Measurements from ENCODE around the gene EFCAB6.

EFCAB6 gene

GRCh38 chr22:43560651-43561050, 251.5 kb downstream of the EFCAB6 start:
- Histone ChIP-seq H3K79me1 (ENCODE audit: low read depth, low read length) (no peaks in the 10 kb centered on the region), H3K36me3 (replicated peaks in 1 of 2; ENCODE audit: control insufficient read depth in 2 of 2, insufficient read depth in 2 of 2, low read length in 2 of 2) (no peaks in the 10 kb centered on the region), H2BK15ac (ENCODE audit: low read length) (no peak overlapping the region), H2AK5ac (ENCODE audit: low read depth, low read length) (peak overlapping the region; percentile 48), H3K4me1 (ENCODE audit: control insufficient read depth in 2 of 2, insufficient read depth in 1 of 2, low read depth in 1 of 2, low read length in 2 of 2) (peaks cover 0 to 4% of the 10 kb centered on the region in 2 donors), H3K27me3 (ENCODE audit: control insufficient read depth in 3 of 3, insufficient read depth in 3 of 3, low read depth in 1 of 3, low read length in 3 of 3) (no peaks in the 10 kb centered on the region), H3K4ac (ENCODE audit: low read length) (no peak overlapping the region), H2BK12ac (ENCODE audit: low read length) (peak overlapping the region; percentile 16), H3K23ac (ENCODE audit: low read depth, low read length, poor library complexity) (peak overlapping the region; percentile 75), H3K9ac (ENCODE audit: low read depth, low read length, poor library complexity) (no peak overlapping the region), H3K4me2 (ENCODE audit: insufficient read depth, low read length, poor library complexity, severe bottlenecking) (no peak overlapping the region), H3K9me3 (replicated peaks in 1 of 2; ENCODE audit: control insufficient read depth in 2 of 2, insufficient read depth in 1 of 2, low read depth in 1 of 2, low read length in 2 of 2) (peaks cover 0 to 6% of the 10 kb centered on the region in 2 donors), H2BK120ac (ENCODE audit: low read depth, low read length) (no peak overlapping the region), H4K8ac (ENCODE audit: low read depth, low read length) (no peak overlapping the region), H2AFZ (ENCODE audit: low read length) (no peak overlapping the region), H3K4me3 (ENCODE audit: low read length in 2 of 2) (peak overlapping the region in 1 of 2 donors; percentile 62), H4K91ac (ENCODE audit: low read depth, low read length, poor library complexity) (no peak overlapping the region), H3K14ac (ENCODE audit: low read length) (no peak overlapping the region), H3K18ac (ENCODE audit: low read length) (peak overlapping the region; percentile 78), H3K27ac (replicated peaks; ENCODE audit: low read length) (no peak overlapping the region), H2BK5ac (ENCODE audit: low read length) (no peak overlapping the region)
- DNase-seq (ENCODE audit: low spot score): no peak
- no CpG with 5 or more reads among the region's 18 CpGs for WGBS, 2 donors (ENCODE audit: extremely low coverage in 2 of 2, insufficient read length in 2 of 2, insufficient replicate concordance in 1 of 2)

- Histone ChIP-seq H3K4me1 (ENCODE audit: control insufficient read depth in 2 of 2, insufficient read depth in 1 of 2, low read depth in 1 of 2, low read length in 2 of 2) (no peaks in the 10 kb centered on the region), H3K27me3 (ENCODE audit: control insufficient read depth in 3 of 3, insufficient read depth in 3 of 3, low read depth in 1 of 3, low read length in 3 of 3) (no peaks in the 10 kb centered on the region), H3K18ac (ENCODE audit: low read length) (peak overlapping the region; percentile 11), H3K79me1 (ENCODE audit: low read depth, low read length) (no peaks in the 10 kb centered on the region), H3K36me3 (replicated peaks in 1 of 2; ENCODE audit: control insufficient read depth in 2 of 2, insufficient read depth in 2 of 2, low read length in 2 of 2) (no peaks in the 10 kb centered on the region), H2BK15ac (ENCODE audit: low read length) (no peak overlapping the region), H2AFZ (ENCODE audit: low read length) (no peak overlapping the region), H3K4ac (ENCODE audit: low read length) (no peak overlapping the region), H3K27ac (replicated peaks; ENCODE audit: low read length) (no peak overlapping the region), H3K9ac (ENCODE audit: low read depth, low read length, poor library complexity) (no peak overlapping the region), H4K91ac (ENCODE audit: low read depth, low read length, poor library complexity) (no peak overlapping the region), H3K4me2 (ENCODE audit: insufficient read depth, low read length, poor library complexity, severe bottlenecking) (no peak overlapping the region), H3K4me3 (ENCODE audit: low read length in 2 of 2) (no peak overlapping the region), H2BK5ac (ENCODE audit: low read length) (no peak overlapping the region), H2AK5ac (ENCODE audit: low read depth, low read length) (no peak overlapping the region), H3K9me3 (replicated peaks in 1 of 2; ENCODE audit: control insufficient read depth in 2 of 2, insufficient read depth in 1 of 2, low read depth in 1 of 2, low read length in 2 of 2) (peaks cover 0 to 5% of the 10 kb centered on the region in 2 donors), H2BK120ac (ENCODE audit: low read depth, low read length) (no peak overlapping the region), H2BK12ac (ENCODE audit: low read length) (no peak overlapping the region), H4K8ac (ENCODE audit: low read depth, low read length) (no peak overlapping the region), H3K14ac (ENCODE audit: low read length) (no peak overlapping the region), H3K23ac (ENCODE audit: low read depth, low read length, poor library complexity) (peak overlapping the region; percentile 89)
- no CpG with 5 or more reads among the region's 11 CpGs for WGBS, 2 donors (ENCODE audit: extremely low coverage in 2 of 2, insufficient read length in 2 of 2, insufficient replicate concordance in 1 of 2)
- no peak for DNase-seq (ENCODE audit: low spot score)
Measured at GRCh38 chr22:43555561-43556515, 256.3 kb downstream of the EFCAB6 start.

GRCh38 chr22:43554694-43555365, 257.3 kb downstream of the EFCAB6 start:
- H2BK5ac ChIP-seq (ENCODE audit: low read length): no peak overlapping the region
- no peaks in the 10 kb centered on the region for H3K79me1 ChIP-seq (ENCODE audit: low read depth, low read length)
- no peak overlapping the region for H3K4ac ChIP-seq (ENCODE audit: low read length)
- H3K18ac ChIP-seq (ENCODE audit: low read length): peak overlapping the region; percentile 49
- no peak overlapping the region for H4K8ac ChIP-seq (ENCODE audit: low read depth, low read length)
- no peak overlapping the region for H2AK5ac ChIP-seq (ENCODE audit: low read depth, low read length)
- no peak overlapping the region for H2BK15ac ChIP-seq (ENCODE audit: low read length)
- no peaks in the 10 kb centered on the region for H3K27me3 ChIP-seq (ENCODE audit: control insufficient read depth in 3 of 3, insufficient read depth in 3 of 3, low read depth in 1 of 3, low read length in 3 of 3)
- H3K4me2 ChIP-seq (ENCODE audit: insufficient read depth, low read length, poor library complexity, severe bottlenecking): no peak overlapping the region
- H3K27ac ChIP-seq (replicated peaks; ENCODE audit: low read length): no peak overlapping the region
- H4K91ac ChIP-seq (ENCODE audit: low read depth, low read length, poor library complexity): no peak overlapping the region
- no peak overlapping the region for H3K4me3 ChIP-seq (ENCODE audit: low read length in 2 of 2)
- H2AFZ ChIP-seq (ENCODE audit: low read length): no peak overlapping the region
- H2BK12ac ChIP-seq (ENCODE audit: low read length): no peak overlapping the region
- no CpG with 5 or more reads among the region's 17 CpGs for WGBS, 2 donors (ENCODE audit: extremely low coverage in 2 of 2, insufficient read length in 2 of 2, insufficient replicate concordance in 1 of 2)
- no peak for DNase-seq (ENCODE audit: low spot score)
- no peak overlapping the region for H3K23ac ChIP-seq (ENCODE audit: low read depth, low read length, poor library complexity)
- no peaks in the 10 kb centered on the region for H3K36me3 ChIP-seq (replicated peaks in 1 of 2; ENCODE audit: control insufficient read depth in 2 of 2, insufficient read depth in 2 of 2, low read length in 2 of 2)
- no peaks in the 10 kb centered on the region for H3K4me1 ChIP-seq (ENCODE audit: control insufficient read depth in 2 of 2, insufficient read depth in 1 of 2, low read depth in 1 of 2, low read length in 2 of 2)
- H3K9me3 ChIP-seq (replicated peaks in 1 of 2; ENCODE audit: control insufficient read depth in 2 of 2, insufficient read depth in 1 of 2, low read depth in 1 of 2, low read length in 2 of 2): peaks cover 0 to 5% of the 10 kb centered on the region in 2 donors
- H2BK120ac ChIP-seq (ENCODE audit: low read depth, low read length): no peak overlapping the region
- H3K14ac ChIP-seq (ENCODE audit: low read length): no peak overlapping the region
- H3K9ac ChIP-seq (ENCODE audit: low read depth, low read length, poor library complexity): no peak overlapping the region

- no peak overlapping the region for H4K91ac ChIP-seq (ENCODE audit: low read depth, low read length, poor library complexity)
- H3K9me3 ChIP-seq (replicated peaks in 1 of 2; ENCODE audit: control insufficient read depth in 2 of 2, insufficient read depth in 1 of 2, low read depth in 1 of 2, low read length in 2 of 2): peaks cover 0 to 5% of the 10 kb centered on the region in 2 donors
- no peaks in the 10 kb centered on the region for H3K36me3 ChIP-seq (replicated peaks in 1 of 2; ENCODE audit: control insufficient read depth in 2 of 2, insufficient read depth in 2 of 2, low read length in 2 of 2)
- H2BK12ac ChIP-seq (ENCODE audit: low read length): no peak overlapping the region
- H3K4me3 ChIP-seq (ENCODE audit: low read length in 2 of 2): no peak overlapping the region
- no peak overlapping the region for H2AFZ ChIP-seq (ENCODE audit: low read length)
- WGBS, 2 donors (ENCODE audit: extremely low coverage in 2 of 2, insufficient read length in 2 of 2, insufficient replicate concordance in 1 of 2): no CpG with 5 or more reads among the region's 6 CpGs
- no peaks in the 10 kb centered on the region for H3K4me1 ChIP-seq (ENCODE audit: control insufficient read depth in 2 of 2, insufficient read depth in 1 of 2, low read depth in 1 of 2, low read length in 2 of 2)
- H3K27me3 ChIP-seq (ENCODE audit: control insufficient read depth in 3 of 3, insufficient read depth in 3 of 3, low read depth in 1 of 3, low read length in 3 of 3): no peaks in the 10 kb centered on the region
- H3K23ac ChIP-seq (ENCODE audit: low read depth, low read length, poor library complexity): no peak overlapping the region
- H3K9ac ChIP-seq (ENCODE audit: low read depth, low read length, poor library complexity): no peak overlapping the region
- H2BK5ac ChIP-seq (ENCODE audit: low read length): no peak overlapping the region
- H3K27ac ChIP-seq (replicated peaks; ENCODE audit: low read length): no peak overlapping the region
- H2BK15ac ChIP-seq (ENCODE audit: low read length): no peak overlapping the region
- H4K8ac ChIP-seq (ENCODE audit: low read depth, low read length): no peak overlapping the region
- H3K4me2 ChIP-seq (ENCODE audit: insufficient read depth, low read length, poor library complexity, severe bottlenecking): no peak overlapping the region
- DNase-seq (ENCODE audit: low spot score): no peak
- no peak overlapping the region for H3K18ac ChIP-seq (ENCODE audit: low read length)
- no peak overlapping the region for H3K4ac ChIP-seq (ENCODE audit: low read length)
- H2AK5ac ChIP-seq (ENCODE audit: low read depth, low read length): no peak overlapping the region
- no peak overlapping the region for H3K14ac ChIP-seq (ENCODE audit: low read length)
- H3K79me1 ChIP-seq (ENCODE audit: low read depth, low read length): no peaks in the 10 kb centered on the region
- no peak overlapping the region for H2BK120ac ChIP-seq (ENCODE audit: low read depth, low read length)
Measured at GRCh38 chr22:43554259-43554636, 257.9 kb downstream of the EFCAB6 start.

Data from neuronal stem cell (in vitro differentiated cells).